HG03469 (cell line): ENCODE measurements around the gene GNGT2.
"Not testable (repeated sequence)": the region's sequence is repeated elsewhere in the genome, so short reads cannot be mapped to it uniquely, and the experiment has no call there.

ENCODE experiments used
- ATAC-seq: cut with Tn5 transposase; IDR thresholded peaks from one replicate; pipeline ENCODE4 v1.9.1; 2021; ENCODE audit warnings: mild to moderate bottlenecking, moderate library complexity, moderate number of reproducible peaks; ENCODE audit not compliant: unreplicated experiment

Gene GNGT2

GRCh38 chr17:49213399-49213798 lies 3.0 kb upstream of the GNGT2 start:
- ATAC-seq, result no peak

DNA sequence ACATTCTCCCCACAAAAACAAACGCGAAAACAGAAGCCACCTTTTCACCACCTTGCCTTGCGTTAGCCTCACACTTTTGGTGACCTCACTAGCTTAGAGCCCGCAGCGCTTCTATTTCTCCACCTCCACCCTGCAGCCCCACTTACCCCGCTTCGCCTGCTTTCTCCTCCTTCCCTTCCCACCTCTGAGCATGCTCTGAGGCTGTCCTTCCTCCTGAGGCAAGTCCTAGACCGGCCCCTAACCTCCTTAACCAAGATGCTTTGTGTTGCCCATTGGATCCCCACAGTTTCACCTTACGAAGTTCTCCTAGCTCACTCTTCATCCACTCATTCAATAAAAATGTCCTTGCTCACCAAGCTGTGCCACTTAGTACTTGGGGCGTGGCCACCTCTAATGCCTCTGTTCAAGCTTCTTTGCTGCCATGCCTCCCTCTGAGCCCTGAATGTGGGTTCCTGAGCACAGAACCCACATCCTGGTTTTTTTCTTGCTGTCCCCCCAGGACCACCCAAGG lies 1.3 kb downstream of the GNGT2 start:
- no peak for ATAC-seq

GRCh38 chr17:49204516-49204915 lies 5.9 kb downstream of the GNGT2 start:
- ATAC-seq, result no peak

GRCh38 chr17:49203796-49204195 lies 6.6 kb downstream of the GNGT2 start:
- no peak for ATAC-seq

DNA sequence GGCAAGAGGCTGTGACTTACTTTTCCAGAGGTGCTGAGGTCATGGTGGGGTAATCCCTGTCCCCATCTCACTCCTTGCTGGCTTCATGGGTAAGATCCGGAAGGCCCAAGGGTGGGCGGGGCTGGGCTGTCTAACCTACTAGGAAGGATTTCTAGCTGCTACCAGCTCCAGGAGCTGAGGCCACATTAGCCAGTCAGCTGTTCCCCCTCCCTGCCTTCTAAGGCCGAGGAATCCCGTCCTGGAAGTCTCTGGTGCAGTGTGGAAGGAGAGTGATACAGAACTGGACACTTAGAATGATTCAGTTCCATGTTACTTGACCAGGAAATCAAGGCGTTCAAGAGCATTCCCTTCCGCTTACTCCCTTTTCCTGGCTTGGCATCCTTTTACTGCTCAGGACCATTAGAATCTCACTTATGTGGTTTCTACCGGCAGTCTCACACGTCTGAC lies 8.9 kb downstream of the GNGT2 start:
- no peak for ATAC-seq

- ATAC-seq, result no peak
Observed at GRCh38 chr17:49200423-49201083, 9.8 kb downstream of the GNGT2 start.

GRCh38 chr17:49198211-49198610 lies 12.2 kb downstream of the GNGT2 start:
- no peak for ATAC-seq

DNA sequence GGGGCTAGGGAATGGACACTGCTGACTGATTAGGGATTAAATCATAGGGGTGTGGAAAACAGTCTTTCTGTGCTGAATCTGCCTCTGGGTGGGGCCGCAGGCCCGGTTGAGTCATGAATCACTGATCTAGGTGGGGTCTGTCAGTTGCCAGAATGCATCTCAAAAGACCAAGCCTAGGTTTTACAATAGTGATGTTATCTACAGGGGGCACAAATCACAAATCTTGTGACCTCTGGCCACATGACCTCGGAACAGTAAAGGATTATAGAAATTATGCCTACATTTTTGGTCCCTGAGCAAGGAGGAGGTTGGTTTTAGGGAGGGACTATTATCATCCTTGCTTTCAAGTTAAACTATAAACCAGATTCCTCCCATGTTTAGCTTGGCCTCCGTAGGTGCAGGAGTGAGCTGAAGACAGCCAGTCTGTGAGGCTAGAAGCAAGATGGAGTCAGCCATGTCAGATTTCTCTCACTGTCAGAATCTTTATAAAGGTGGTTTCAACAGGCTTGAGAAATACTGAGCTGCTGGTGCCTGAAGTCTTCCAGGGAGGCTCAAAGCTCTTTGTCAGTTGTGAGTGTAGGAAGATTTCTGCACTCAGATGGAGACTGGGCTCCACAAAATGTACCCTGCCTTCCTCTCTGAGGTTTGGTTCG lies 12.9 kb downstream of the GNGT2 start:
- no peak for ATAC-seq

DNA sequence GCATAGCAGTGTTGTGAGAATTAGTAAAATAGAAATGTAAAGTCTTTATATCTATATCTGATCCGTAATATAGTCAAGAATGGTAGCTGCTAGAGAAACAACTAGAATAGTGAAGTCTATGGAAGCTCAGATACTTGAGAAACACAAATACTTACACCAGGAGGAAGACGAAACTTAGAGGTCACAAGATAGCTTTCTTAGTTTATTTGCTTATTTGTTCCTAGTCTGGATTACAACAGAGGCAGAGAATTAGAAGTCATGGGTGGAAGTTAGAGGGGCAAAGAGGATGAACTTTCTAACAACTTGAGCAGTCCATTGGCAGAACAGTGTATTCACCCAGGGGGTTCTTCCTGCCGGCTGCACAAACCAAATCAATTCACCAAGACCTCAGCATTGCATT lies 13.9 kb downstream of the GNGT2 start:
- no peak for ATAC-seq

- ATAC-seq, result no peak
Observed at GRCh38 chr17:49195751-49196150, 14.6 kb downstream of the GNGT2 start.

GRCh38 chr17:49194297-49194607 lies 16.1 kb downstream of the GNGT2 start:
- no peak for ATAC-seq

- ATAC-seq, result no peak
Observed at GRCh38 chr17:49193513-49194296, 16.7 kb downstream of the GNGT2 start.

DNA sequence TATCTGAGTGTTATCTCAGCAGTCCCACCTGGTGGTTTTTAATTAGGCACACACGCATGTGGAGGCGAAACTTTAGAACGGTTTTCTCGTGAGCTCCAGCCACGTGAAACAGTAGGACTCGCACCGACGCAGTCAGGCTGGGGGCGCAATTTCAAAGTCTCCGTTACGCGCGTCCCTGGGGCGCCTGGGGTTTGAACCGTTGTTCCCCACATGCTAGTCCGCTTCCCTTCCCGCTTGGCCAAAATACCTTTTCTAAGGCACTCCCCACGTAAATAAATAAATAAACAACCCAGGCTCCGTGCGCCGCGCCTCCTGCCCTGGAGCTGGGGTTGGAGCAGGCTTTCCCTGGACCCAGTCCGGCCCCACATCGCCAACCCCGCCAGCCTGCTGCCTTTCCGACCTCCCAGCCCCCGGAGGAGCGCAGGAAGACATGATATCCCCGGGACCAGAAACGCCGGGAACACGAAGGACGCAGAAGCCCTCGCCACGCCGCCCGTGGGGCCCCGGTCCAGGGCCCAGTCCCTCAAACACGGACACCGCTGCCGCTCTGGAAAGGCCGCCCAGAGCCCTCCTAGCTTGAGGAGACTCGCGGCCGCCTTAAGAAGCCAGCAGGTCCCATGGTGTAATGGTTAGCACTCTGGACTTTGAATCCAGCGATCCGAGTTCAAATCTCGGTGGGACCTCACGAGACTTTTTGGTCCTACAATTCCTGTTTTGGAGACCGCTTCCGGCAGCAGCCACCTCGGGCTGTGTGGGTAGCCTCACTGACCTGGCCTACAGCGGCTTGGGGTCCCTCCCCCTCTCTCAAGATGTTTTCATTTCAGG lies 18.2 kb downstream of the GNGT2 start:
- peak; percentile 0 for ATAC-seq

GRCh38 chr17:49191409-49191916 lies 18.9 kb downstream of the GNGT2 start:
- ATAC-seq, result no peak

- ATAC-seq, result no peak
Observed at GRCh38 chr17:49190932-49191331, 19.4 kb downstream of the GNGT2 start.

DNA sequence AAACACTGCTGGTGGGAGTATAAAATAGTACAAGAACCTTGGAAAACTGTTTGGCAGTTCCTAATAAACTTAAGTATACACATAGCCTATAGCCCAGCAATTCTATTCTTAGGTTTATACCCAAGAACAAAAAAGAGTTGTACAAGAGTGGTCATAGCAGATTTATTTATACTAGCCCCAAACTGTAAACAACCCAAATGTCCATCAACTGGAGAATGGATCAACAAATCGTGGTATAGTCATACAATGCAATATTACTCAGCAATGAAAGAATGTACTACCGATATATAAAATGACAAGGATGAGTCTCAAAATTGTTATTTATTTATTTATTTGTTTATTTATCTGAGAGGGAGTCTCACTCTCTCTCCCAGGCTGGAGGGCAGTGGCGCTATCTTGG lies 23.1 kb downstream of the GNGT2 start:
- no peak for ATAC-seq

- ATAC-seq, result not testable (repeated sequence)
Observed at GRCh38 chr17:49185381-49185780, 25.0 kb downstream of the GNGT2 start.

DNA sequence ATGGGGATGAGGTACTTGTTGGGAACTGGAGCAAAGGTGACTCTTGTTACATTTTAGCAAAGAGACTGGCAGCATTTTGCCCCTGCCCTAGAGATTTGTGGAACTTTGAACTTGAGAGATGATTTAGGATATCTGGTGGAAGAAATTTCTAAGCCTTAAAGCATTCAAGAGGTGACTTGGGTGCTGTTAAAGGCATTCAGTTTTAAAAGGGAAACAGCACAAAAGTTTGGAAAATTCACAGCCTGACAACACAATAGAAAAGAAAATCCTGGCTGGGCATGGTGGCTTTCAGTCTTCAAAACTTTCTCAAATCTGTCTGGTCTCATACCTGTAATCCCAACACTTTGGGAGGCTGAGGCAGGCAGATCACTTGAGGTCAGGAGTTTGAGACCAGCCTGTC lies 25.9 kb downstream of the GNGT2 start:
- ATAC-seq, result not testable (repeated sequence)

DNA sequence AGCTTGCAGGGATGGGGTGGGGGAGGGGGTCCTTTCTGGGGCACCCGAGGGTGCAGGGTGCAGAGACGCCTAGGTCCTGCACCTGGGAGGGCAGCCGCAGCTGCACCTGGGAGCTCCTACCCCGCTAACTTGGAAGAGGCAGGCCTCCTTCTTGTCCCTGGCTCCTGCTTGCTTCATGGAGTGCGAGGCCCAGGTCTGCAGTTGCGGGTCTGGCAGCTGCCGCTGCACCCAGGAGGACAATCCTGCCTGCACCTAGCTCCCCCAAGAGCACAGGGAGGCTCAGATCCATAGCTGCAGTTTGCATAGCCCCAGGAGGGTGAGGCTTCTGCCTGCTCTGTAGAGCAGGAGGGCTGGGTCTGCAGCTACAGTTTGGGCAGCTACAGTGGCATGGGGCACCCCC lies 26.6 kb downstream of the GNGT2 start:
- ATAC-seq, result no peak

GRCh38 chr17:49183341-49183740 lies 27.0 kb downstream of the GNGT2 start:
- ATAC-seq, result no peak
